Mammary epithelial cell (primary cell): ENCODE measurements around the gene ARHGAP29.

Source experiments
- EZH2 ChIP-seq: IDR thresholded peaks from 2 replicates; pipeline ENCODE4 v1.6.1; 2012; ENCODE audit warnings: low read length, inconsistent platforms, borderline replicate concordance
- TF ChIP-seq, protein P1 (sequence below), 2 donors: IDR thresholded peaks in 1 of 2; conservative IDR thresholded peaks in 1 of 2; 2 replicates each; pipeline ENCODE4 v1.5.1; 2011 to 2012; ENCODE audit warnings: inconsistent platforms in 2 of 2, low read length in 2 of 2, mild to moderate bottlenecking in 2 of 2, control low read depth in 1 of 2, low read depth in 1 of 2; ENCODE audit not compliant: insufficient read depth in 1 of 2; ENCODE audit errors: extremely low read depth in 1 of 2

GRCh38 chr1:94270801-94271203 lies 33.4 kb upstream of the ARHGAP29 start:
- TF ChIP-seq, protein P1, sequence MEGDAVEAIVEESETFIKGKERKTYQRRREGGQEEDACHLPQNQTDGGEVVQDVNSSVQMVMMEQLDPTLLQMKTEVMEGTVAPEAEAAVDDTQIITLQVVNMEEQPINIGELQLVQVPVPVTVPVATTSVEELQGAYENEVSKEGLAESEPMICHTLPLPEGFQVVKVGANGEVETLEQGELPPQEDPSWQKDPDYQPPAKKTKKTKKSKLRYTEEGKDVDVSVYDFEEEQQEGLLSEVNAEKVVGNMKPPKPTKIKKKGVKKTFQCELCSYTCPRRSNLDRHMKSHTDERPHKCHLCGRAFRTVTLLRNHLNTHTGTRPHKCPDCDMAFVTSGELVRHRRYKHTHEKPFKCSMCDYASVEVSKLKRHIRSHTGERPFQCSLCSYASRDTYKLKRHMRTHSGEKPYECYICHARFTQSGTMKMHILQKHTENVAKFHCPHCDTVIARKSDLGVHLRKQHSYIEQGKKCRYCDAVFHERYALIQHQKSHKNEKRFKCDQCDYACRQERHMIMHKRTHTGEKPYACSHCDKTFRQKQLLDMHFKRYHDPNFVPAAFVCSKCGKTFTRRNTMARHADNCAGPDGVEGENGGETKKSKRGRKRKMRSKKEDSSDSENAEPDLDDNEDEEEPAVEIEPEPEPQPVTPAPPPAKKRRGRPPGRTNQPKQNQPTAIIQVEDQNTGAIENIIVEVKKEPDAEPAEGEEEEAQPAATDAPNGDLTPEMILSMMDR (conservative IDR thresholded peaks at IDR 0.05 in 1 of 2, IDR thresholded peaks at IDR 0.05 in 1 of 2; ENCODE audit: extremely low read depth in 1 of 2, insufficient read depth in 1 of 2, low read depth in 1 of 2, low read length in 2 of 2), result no peak
- TF ChIP-seq EZH2, result no peak
